ENCODE data around the gene TSPAN17. TPM values are rescaled to one million over a fixed set of nuclear protein-coding genes. Genes with fewer than 3 reads are reported as not detected.

Gene TSPAN17
- total and polyA plus RNA-seq, 9 donors = 7.5 to 28.5 (median 14.9) TPM

DNA sequence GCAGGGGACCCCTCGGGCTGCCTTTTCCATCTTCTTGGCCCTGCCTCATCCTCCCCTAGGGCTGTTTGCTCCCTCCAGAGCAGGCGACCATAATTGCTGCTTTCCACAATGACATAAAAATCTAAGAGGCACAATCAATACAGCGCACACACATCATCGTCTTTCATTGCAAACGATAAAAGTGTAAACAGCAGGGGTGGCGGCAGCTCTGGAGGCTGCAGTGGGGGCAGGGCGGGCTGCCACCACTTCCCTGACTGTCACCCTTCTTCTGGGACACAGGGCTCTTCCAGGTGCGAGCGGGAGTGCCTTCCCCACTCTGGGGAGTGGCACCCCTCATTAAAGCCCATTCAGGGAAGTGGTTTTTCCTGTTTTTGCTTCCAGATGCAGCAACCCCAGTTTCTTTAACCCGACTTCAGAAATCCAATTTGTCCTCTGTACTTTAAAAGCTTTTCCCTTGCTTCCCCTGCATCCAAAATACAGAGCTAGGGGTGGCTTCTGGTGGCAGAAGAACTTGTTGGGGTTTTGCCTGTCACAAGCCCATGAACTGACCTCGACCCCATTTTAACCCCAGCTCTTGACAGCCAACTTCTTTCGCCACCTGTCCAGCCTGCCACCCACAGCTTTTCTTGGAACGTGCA is 45.7 kb downstream of the TSPAN17 start:
- Histone ChIP-seq H3K36me3 (no peaks in the 10 kb centered on the region), H3K4me1 (ENCODE audit: insufficient read depth) (no peaks in the 10 kb centered on the region), H3K4me3 (no peak overlapping the region), H3K9me3 (no peaks in the 10 kb centered on the region), H3K27ac (no peak overlapping the region), H3K27me3 (no peaks in the 10 kb centered on the region)
- TF ChIP-seq EP300 (IDR thresholded peaks at IDR 0.05) = no peak
- TF ChIP-seq, protein P1, sequence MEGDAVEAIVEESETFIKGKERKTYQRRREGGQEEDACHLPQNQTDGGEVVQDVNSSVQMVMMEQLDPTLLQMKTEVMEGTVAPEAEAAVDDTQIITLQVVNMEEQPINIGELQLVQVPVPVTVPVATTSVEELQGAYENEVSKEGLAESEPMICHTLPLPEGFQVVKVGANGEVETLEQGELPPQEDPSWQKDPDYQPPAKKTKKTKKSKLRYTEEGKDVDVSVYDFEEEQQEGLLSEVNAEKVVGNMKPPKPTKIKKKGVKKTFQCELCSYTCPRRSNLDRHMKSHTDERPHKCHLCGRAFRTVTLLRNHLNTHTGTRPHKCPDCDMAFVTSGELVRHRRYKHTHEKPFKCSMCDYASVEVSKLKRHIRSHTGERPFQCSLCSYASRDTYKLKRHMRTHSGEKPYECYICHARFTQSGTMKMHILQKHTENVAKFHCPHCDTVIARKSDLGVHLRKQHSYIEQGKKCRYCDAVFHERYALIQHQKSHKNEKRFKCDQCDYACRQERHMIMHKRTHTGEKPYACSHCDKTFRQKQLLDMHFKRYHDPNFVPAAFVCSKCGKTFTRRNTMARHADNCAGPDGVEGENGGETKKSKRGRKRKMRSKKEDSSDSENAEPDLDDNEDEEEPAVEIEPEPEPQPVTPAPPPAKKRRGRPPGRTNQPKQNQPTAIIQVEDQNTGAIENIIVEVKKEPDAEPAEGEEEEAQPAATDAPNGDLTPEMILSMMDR (IDR thresholded peaks at IDR 0.05) = no peak
- TF ChIP-seq POLR2A (IDR thresholded peaks at IDR 0.05) = no peak
- DNase-seq = no peak
- 8 to 13% (median 8%) methylated on average over 13 of the region's 13 CpGs for WGBS, 3 donors
- intact Hi-C loops (cut with DNase I) = no loop called here

DNA sequence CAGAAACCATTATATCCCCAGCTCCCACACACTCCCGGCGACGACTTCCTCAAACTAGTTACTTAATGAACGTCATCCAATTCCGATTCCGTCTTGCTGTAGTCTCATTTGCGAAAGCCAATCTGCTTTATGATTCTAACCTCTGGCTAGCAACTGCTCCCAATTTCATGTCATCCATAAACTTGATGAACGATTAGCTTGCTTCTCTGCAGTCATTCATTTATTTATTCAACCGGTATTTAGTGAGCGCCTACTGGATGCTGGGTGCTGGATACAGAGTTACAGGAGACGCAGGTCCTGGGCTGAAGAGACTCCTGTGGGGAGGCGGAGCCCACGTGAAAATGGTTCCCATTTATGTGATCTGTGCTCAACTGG is 46.2 kb downstream of the TSPAN17 start:
- Histone ChIP-seq H3K36me3 (no peaks in the 10 kb centered on the region), H3K27ac (no peak overlapping the region), H3K9me3 (no peaks in the 10 kb centered on the region), H3K4me3 (no peak overlapping the region), H3K4me1 (ENCODE audit: insufficient read depth) (no peaks in the 10 kb centered on the region), H3K27me3 (no peaks in the 10 kb centered on the region)
- intact Hi-C loops (cut with DNase I) = no loop called here
- no peak for TF ChIP-seq EP300 (IDR thresholded peaks at IDR 0.05)
- TF ChIP-seq, protein P1 (IDR thresholded peaks at IDR 0.05) = no peak
- no peak for TF ChIP-seq POLR2A (IDR thresholded peaks at IDR 0.05)
- WGBS, 3 donors = 14 to 19% (median 14%) methylated on average over 13 of the region's 13 CpGs
- no peak for DNase-seq

DNA sequence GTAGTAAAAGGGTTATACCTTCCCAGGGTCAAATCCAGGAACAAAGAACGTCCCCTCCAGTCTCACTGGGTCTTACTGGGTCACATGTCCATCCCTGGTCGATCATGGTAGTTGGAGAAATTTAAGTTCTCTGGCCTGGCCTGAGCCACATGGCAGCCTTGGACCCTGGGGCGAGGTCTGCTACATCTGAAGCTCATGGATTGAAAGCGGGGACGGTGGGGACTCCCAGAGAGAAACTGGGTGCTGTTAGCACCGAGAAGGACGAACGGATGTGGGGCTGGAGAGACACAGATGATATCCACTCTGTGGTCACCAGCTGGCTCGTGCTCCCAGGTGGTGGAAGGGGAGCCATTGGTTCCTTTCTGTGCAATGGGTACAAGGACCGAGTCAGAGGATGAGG is 46.9 kb downstream of the TSPAN17 start:
- H3K27me3 ChIP-seq = no peaks in the 10 kb centered on the region
- no peaks in the 10 kb centered on the region for H3K36me3 ChIP-seq
- no peaks in the 10 kb centered on the region for H3K9me3 ChIP-seq
- 78 to 84% (median 79%) methylated on average over 10 of the region's 10 CpGs for WGBS, 3 donors
- H3K27ac ChIP-seq = no peak overlapping the region
- no peak for DNase-seq
- H3K4me3 ChIP-seq = no peak overlapping the region
- TF ChIP-seq, protein P1 (IDR thresholded peaks at IDR 0.05) = no peak
- TF ChIP-seq POLR2A (IDR thresholded peaks at IDR 0.05) (no peak), EP300 (IDR thresholded peaks at IDR 0.05) (no peak)
- H3K4me1 ChIP-seq (ENCODE audit: insufficient read depth) = no peaks in the 10 kb centered on the region
- intact Hi-C loops (cut with DNase I) = no loop called here

DNA sequence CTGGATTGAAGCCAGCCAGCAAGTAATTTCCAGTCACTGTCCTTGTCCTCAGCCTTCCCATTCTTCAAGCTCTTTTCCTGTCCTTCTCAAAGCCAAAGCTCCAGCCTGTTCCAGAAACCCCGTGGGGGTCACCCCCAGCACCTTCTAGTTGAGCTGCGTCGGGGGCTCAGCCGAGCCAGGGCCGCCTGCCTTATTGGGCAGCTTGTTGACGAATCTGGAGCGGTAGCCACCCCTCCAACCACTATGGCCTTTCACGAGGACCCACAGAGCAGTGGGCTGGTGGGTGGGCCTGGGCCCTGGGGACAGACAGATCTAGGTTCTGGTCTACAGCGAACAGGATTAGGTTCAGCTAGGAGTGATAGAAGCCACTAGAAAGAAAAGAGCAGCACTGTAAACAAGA is 47.3 kb downstream of the TSPAN17 start:
- WGBS, 3 donors = 72 to 85% (median 78%) methylated on average over 9 of the region's 9 CpGs
- H3K4me3 ChIP-seq = no peak overlapping the region
- no peaks in the 10 kb centered on the region for H3K9me3 ChIP-seq
- TF ChIP-seq, protein P1 (IDR thresholded peaks at IDR 0.05) = no peak
- no peak for TF ChIP-seq EP300 (IDR thresholded peaks at IDR 0.05)
- no peaks in the 10 kb centered on the region for H3K36me3 ChIP-seq
- no peak overlapping the region for H3K27ac ChIP-seq
- intact Hi-C loops (cut with DNase I) = no loop called here
- H3K27me3 ChIP-seq = no peaks in the 10 kb centered on the region
- no peak for DNase-seq
- no peaks in the 10 kb centered on the region for H3K4me1 ChIP-seq (ENCODE audit: insufficient read depth)
